Sigmoid colon (tissue), 7 donors: ENCODE results near the gene NT5DC4. TPM values are rescaled to one million over a fixed set of nuclear protein-coding genes. Genes with fewer than 3 reads are reported as not detected.

Experiments
- DNase-seq: peaks from one replicate; pipeline ENCODE4 v3.0.0-alpha.2; 2019
- H3K27ac ChIP-seq, 4 donors: fragments of 200-600 bp; sonication (generic); one replicate each; pipeline ENCODE4 v1.5.1; 2016 to 2019; ENCODE audit warnings: mild to moderate bottlenecking in 1 of 4
- H3K27me3 ChIP-seq, 3 donors: fragments of 200-600 bp; sonication (generic); one replicate each; pipeline ENCODE4 v1.5.1; 2019; ENCODE audit warnings: mild to moderate bottlenecking in 1 of 3
- H3K36me3 ChIP-seq, 4 donors: fragments of 200-600 bp; sonication (generic); one replicate each; pipeline ENCODE4 v1.5.1; 2016 to 2019
- H3K4me1 ChIP-seq, 4 donors: fragments of 200-600 bp; sonication (generic); one replicate each; pipeline ENCODE4 v1.5.1; 2017 to 2019
- H3K4me3 ChIP-seq, 4 donors: fragments of 200-600 bp; sonication (generic); one replicate each; pipeline ENCODE4 v1.5.1; 2017 to 2019; ENCODE audit warnings: mild to moderate bottlenecking in 2 of 4, moderate library complexity in 1 of 4
- H3K9me3 ChIP-seq, 4 donors: fragments of 200-600 bp in 3 of 4; sonication (generic) in 3 of 4; one replicate each; pipeline versions ENCODE4 v1.5.1 to v1.6.1; 2013 to 2019
- CTCF ChIP-seq, 4 experiments: fragments of 450-650 bp in 3 of 4; fragments of 200-600 bp in 1 of 4; IDR thresholded peaks; one replicate each; pipeline ENCODE4 v1.5.1; 2016 to 2019; ENCODE audit warnings: antibody characterized with exemption in 4 of 4, mild to moderate bottlenecking in 3 of 4, moderate library complexity in 2 of 4
- EP300 ChIP-seq, 4 donors: sonication (generic); formaldehyde crosslinking; IDR thresholded peaks; one replicate each; pipeline ENCODE4 v1.6.1; 2017; ENCODE audit warnings: antibody characterized with exemption in 4 of 4
- POLR2A ChIP-seq, 2 donors: fragments of 450-650 bp; IDR thresholded peaks; one replicate each; pipeline ENCODE4 v1.6.1; 2016; ENCODE audit warnings: antibody characterized with exemption in 2 of 2, mild to moderate bottlenecking in 2 of 2, moderate library complexity in 2 of 2
- POLR2AphosphoS5 ChIP-seq, 4 donors: sonication (generic); formaldehyde crosslinking; IDR thresholded peaks; one replicate each; pipeline ENCODE4 v1.6.1; 2017; ENCODE audit warnings: antibody characterized with exemption in 4 of 4
- WGBS, 2 donors: extraction: QIAGEN DNeasy Blood & Tissue Kit; methylation state at CpG; one replicate each; pipeline ENCODE4 v1.1.7; 2013; 5-methylcytosine and 5-hydroxymethylcytosine counted together
- intact Hi-C: fragments of 100-400 bp; cut with DNase I; formaldehyde crosslinking; loops from one replicate; pipeline ENCODE4 v1.15.1; 2023
- polyA plus RNA-seq, 3 donors: library from polyadenylated mRNA; stranded (reverse); fragments of 200-250 nt; gene quantifications; one replicate each; pipeline ENCODE4 v1.2.3, GENCODE V29; 2013
- total RNA-seq, 4 donors: library from RNA; depleted of rRNA; stranded (reverse); fragments of >200 nt; gene quantifications; one replicate each; pipeline ENCODE4 v1.1.0, GENCODE V29; 2016
- donor health status: healthy with polysubstance abuse.
- donor health status: Bipolar disorder and iron deficiency.
- donor health status: healthy.

Gene NT5DC4
- total and polyA plus RNA-seq, 7 donors: 0.89 TPM; not detected in 6

DNA sequence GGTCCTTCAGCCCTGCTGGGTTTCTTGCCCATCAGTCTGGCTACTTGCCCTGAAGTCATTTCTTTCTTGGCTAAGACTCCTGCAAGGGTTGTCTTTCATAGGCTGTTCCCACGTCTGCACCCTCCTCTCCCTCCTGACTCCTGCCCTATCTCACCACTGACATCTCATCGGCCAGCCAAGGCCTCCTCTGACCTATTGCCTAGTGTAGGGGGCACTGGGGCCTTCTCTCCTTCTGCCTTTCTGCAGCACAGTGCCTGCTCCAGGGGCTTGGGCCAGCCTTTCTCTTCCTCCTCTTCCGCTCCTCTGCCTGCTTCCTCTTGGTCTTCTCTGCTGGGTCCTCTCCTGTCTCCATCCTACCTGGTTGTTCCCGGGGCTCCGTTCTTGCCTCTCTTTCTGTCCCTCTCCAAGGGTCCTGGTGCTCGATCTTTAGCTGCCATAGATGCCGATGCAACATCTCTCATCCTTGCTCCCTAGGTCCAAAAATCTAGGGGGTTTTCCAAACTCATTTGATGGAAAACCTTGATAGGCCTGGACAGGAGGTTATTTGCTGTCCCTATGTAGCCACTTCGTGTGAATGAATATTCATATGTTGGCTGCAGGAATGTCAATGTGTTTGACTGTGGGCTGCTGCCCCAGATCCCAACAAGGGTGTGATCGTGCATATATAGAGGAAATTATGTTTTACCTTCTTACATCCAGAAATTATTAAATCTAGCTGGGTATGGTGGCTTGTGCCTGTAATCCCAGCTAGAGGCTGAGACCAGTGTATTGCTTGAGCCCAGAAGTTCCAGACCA lies 9.7 kb upstream of the NT5DC4 start:
- no peak for TF ChIP-seq CTCF (IDR thresholded peaks at IDR 0.05)
- TF ChIP-seq POLR2A (IDR thresholded peaks at IDR 0.05): no peak
- TF ChIP-seq EP300 (IDR thresholded peaks at IDR 0.05): no peak
- no peak for TF ChIP-seq POLR2AphosphoS5 (IDR thresholded peaks at IDR 0.05)
- no peaks in the 10 kb centered on the region for H3K9me3 ChIP-seq
- H3K4me1 ChIP-seq: no peaks in the 10 kb centered on the region
- H3K36me3 ChIP-seq: no peaks in the 10 kb centered on the region
- H3K4me3 ChIP-seq: no peak overlapping the region
- no peak for DNase-seq
- peaks cover 0 to 5% (median 0%) of the 10 kb centered on the region in 3 donors for H3K27me3 ChIP-seq
- WGBS, 2 donors: 85 to 89% methylated on average over 9 of the region's 9 CpGs
- no peak overlapping the region for H3K27ac ChIP-seq
- intact Hi-C loops: no loop called here

DNA sequence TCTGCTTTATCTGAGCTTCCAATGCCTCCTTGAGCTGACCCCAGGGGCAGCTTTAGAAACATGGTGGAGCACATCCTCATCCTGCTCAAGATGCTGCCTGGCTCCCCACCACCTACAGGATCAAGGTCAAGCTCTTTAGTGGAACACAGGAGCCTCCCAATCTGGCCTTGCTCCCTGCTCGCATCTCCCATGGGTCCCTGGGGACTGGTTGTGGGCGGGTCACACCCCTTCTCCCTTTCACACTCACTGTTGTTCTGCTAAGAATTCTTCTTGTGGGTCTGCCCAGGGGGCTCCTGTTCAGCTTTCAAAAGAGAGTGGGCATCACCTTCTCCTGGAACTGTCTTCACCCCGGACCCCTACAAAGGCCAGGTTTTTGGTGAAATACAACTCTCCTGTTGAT lies 8.4 kb upstream of the NT5DC4 start:
- Histone ChIP-seq H3K27me3 (peaks cover 0 to 5% (median 0%) of the 10 kb centered on the region in 3 donors), H3K27ac (no peak overlapping the region), H3K4me3 (no peak overlapping the region), H3K9me3 (no peaks in the 10 kb centered on the region), H3K36me3 (no peaks in the 10 kb centered on the region), H3K4me1 (no peaks in the 10 kb centered on the region)
- intact Hi-C loops: no loop called here
- WGBS, 2 donors: 84 to 86% methylated on average over 3 of the region's 3 CpGs
- TF ChIP-seq EP300 (IDR thresholded peaks at IDR 0.05) (no peak), POLR2AphosphoS5 (IDR thresholded peaks at IDR 0.05) (no peak), CTCF (IDR thresholded peaks at IDR 0.05) (no peak)
- DNase-seq: no peak

DNA sequence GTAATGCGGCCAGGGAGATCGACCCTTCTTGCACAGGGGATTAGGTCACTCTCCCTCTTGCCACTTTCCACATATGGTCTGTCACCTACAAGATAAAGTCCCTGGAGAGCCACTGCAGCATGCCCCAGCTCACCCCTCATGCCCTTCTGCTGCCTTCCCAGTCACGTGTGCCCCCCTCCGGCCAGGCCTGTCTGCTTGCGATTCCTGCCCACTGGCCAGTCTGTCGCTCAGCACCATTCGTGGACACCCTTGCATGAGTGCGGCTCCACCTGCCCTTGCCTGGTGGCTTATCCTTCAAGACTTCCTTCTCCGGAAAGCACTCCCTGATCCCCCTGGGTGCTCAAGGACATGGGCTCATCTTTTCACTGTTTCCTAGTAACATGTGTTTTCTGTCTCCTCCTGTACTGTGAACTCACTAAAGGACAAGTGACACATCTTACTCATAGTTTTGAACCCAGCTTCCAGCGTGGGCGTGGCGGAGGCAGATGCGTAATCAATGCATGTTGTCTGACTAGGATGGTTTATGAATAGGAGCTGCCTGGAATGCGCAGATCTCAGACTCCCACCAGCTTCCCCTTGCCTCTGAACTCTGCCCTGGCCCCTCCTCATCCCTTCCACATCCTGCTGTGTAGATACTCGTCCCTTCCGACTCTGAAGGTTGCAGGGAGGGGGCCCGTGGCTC lies 7.8 kb upstream of the NT5DC4 start:
- Histone ChIP-seq H3K4me3 (no peak overlapping the region), H3K27me3 (peaks cover 0 to 5% (median 0%) of the 10 kb centered on the region in 3 donors), H3K9me3 (no peaks in the 10 kb centered on the region), H3K4me1 (no peaks in the 10 kb centered on the region), H3K36me3 (no peaks in the 10 kb centered on the region), H3K27ac (no peak overlapping the region)
- WGBS, 2 donors: 67 to 73% methylated on average over 17 of the region's 17 CpGs
- no peak for DNase-seq
- intact Hi-C loops: no loop called here
- no peak for TF ChIP-seq POLR2AphosphoS5 (IDR thresholded peaks at IDR 0.05)
- TF ChIP-seq EP300 (IDR thresholded peaks at IDR 0.05): no peak
- no peak for TF ChIP-seq CTCF (IDR thresholded peaks at IDR 0.05)
- no peak for TF ChIP-seq POLR2A (IDR thresholded peaks at IDR 0.05)

DNA sequence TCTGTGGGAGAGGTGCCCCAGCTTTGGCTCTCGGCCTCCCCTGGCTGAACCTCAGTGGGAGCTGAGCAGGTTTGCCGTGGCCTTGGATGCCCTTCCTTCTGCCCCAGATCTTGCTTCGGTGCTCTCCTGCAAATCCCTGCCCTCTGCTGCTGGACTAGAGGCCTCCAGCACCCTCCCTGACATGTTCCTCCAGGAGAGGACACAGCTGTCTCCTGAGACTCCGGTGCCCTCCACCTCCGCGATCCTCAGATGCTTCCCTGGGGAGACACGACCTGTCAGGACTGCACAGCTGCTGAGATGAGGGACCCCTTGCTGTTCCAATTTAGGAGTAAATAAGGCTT lies 7.3 kb upstream of the NT5DC4 start:
- no peaks in the 10 kb centered on the region for H3K4me1 ChIP-seq
- intact Hi-C loops: no loop called here
- H3K9me3 ChIP-seq: no peaks in the 10 kb centered on the region
- H3K27ac ChIP-seq: no peak overlapping the region
- H3K27me3 ChIP-seq: peaks cover 0 to 5% (median 0%) of the 10 kb centered on the region in 3 donors
- no peak for TF ChIP-seq CTCF (IDR thresholded peaks at IDR 0.05)
- no peak for TF ChIP-seq POLR2AphosphoS5 (IDR thresholded peaks at IDR 0.05)
- no peak for TF ChIP-seq EP300 (IDR thresholded peaks at IDR 0.05)
- TF ChIP-seq POLR2A (IDR thresholded peaks at IDR 0.05): no peak
- no peaks in the 10 kb centered on the region for H3K36me3 ChIP-seq
- H3K4me3 ChIP-seq: no peak overlapping the region
- no peak for DNase-seq
- WGBS, 2 donors: 70 to 73% methylated on average over 7 of the region's 7 CpGs
